Large intestine (tissue), 3 donors: ENCODE measurements around the gene CCNB1. TPM values are rescaled to one million over a fixed set of nuclear protein-coding genes. Genes with fewer than 3 reads are reported as not detected.
A peak's percentile ranks its signal among the peaks of the same experiment; 100 is the strongest.
"Not testable (repeated sequence)": the region's sequence is repeated elsewhere in the genome, so short reads cannot be mapped to it uniquely, and the experiment has no call there.

Experiments used
- DNase-seq, 2 donors: peaks; one replicate each; pipeline versions ENCODE4 v3.0.0 to v3.0.0-alpha.2; 2013
- H3K27ac ChIP-seq: one replicate; pipeline ENCODE4 v1.5.1; 2013; ENCODE audit warnings: low read length
- H3K27me3 ChIP-seq: 2 replicates; pipeline ENCODE4 v1.6.1; 2013; ENCODE audit warnings: low read length; ENCODE audit not compliant: control insufficient read depth, insufficient read depth
- H3K36me3 ChIP-seq: 2 replicates; pipeline ENCODE4 v1.6.1; 2013; ENCODE audit warnings: low read length; ENCODE audit not compliant: control insufficient read depth, insufficient read depth
- H3K4me1 ChIP-seq: one replicate; pipeline ENCODE4 v1.6.1; 2013; ENCODE audit warnings: low read length; ENCODE audit not compliant: control insufficient read depth, insufficient read depth
- H3K4me3 ChIP-seq: one replicate; pipeline ENCODE4 v1.5.1; 2013; ENCODE audit warnings: low read length
- H3K9me3 ChIP-seq: one replicate; pipeline ENCODE4 v1.6.1; 2013; ENCODE audit warnings: mild to moderate bottlenecking, low read depth, low read length, moderate library complexity; ENCODE audit not compliant: control insufficient read depth
- WGBS: methylation state at CpG from one replicate; pipeline ENCODE4 v1.1.5; 2013; ENCODE audit warnings: low lambda C conversion rate; ENCODE audit not compliant: insufficient coverage; 5-methylcytosine and 5-hydroxymethylcytosine counted together
- polyA plus RNA-seq: library from polyadenylated mRNA; unstranded; fragments of 120-200 nt; gene quantifications from one replicate; pipeline ENCODE4 v1.2.1, GENCODE V29; 2013

The CCNB1 gene
- polyA plus RNA-seq, 1 donor: 40.7 TPM

DNA sequence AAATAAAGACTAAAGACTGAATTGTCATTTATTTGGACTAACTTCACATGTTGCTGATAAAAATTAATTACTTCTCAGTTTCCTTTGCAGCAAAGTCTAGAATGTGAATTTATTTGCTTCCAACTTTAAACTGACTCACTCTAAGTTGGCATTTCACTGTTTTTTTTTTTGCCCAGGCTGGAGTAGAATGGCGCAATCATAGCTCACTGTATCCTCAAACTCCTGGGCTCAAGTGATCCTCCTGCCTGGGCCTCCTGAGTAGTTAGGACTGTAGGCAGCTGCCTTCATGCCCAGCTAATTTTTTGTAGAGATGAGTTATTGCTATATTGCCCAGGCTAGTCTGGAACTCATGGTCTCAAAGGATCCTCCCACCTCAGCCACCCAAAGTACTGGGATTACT lies 3.5 kb downstream of the CCNB1 start:
- Histone ChIP-seq H3K4me1 (peaks cover 7% of the 10 kb centered on the region), H3K27me3 (no peaks in the 10 kb centered on the region), H3K27ac (no peak overlapping the region), H3K36me3 (peaks cover 23% of the 10 kb centered on the region), H3K4me3 (no peak overlapping the region), H3K9me3 (no peaks in the 10 kb centered on the region)
- DNase-seq: no peak
- WGBS: no CpG with 5 or more reads among the region's 1 CpG

DNA sequence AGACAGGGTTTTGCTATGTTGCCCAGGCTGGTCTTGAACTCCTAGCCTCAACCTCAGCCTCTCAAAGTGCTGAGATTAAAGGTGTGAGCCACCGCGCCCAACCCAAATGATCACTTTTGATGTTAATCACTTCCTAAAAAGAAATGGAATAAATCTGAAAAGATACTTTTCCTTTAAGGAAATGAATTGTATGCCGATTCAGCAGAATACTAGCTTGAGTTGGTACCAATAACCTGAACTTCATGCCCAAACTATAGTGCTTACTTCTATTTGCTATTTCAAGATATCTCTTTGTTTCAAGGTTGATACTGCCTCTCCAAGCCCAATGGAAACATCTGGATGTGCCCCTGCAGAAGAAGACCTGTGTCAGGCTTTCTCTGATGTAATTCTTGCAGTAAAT lies 4.0 kb downstream of the CCNB1 start:
- peaks cover 26% of the 10 kb centered on the region for H3K36me3 ChIP-seq
- H3K27me3 ChIP-seq: no peaks in the 10 kb centered on the region
- no peak for DNase-seq
- no CpG with 5 or more reads among the region's 3 CpGs for WGBS
- H3K27ac ChIP-seq: no peak overlapping the region
- H3K4me1 ChIP-seq: peaks cover 7% of the 10 kb centered on the region
- no peak overlapping the region for H3K4me3 ChIP-seq
- H3K9me3 ChIP-seq: no peaks in the 10 kb centered on the region

DNA sequence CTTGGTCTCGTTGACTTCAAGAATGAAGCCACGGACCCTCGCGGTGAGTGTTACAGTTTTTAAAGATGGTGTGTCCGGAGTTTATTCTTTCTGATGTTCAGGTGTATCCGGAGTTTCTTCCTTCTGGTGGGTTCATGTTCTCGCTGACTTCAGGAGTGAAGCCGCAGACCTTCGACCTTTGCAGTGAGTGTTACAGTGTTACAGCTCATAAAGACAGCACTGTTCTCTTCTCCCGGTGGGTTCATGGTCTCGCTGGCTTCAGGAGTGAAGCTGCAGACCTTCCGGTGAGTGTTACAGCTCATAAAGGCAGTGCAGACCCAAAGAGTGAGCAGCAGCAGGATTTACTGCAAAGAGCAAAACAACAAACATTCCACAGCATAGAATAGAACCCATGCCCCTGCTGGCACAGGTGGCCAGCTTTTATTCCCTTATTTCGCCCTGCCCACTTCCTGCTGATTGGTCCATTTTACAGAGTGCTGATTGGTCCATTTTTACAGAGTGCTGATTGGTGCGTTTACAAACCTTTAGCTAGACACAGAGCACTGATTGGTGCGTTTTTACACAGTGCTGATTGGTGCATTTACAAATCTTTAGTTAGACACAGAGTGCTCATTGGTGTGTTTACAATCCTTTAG lies 14.8 kb downstream of the CCNB1 start:
- not testable (repeated sequence) for DNase-seq, H3K27ac ChIP-seq, H3K4me3 ChIP-seq, H3K9me3 ChIP-seq, H3K27me3 ChIP-seq, H3K4me1 ChIP-seq, H3K36me3 ChIP-seq
- WGBS: 100% methylated on average over 2 of the region's 15 CpGs

DNA sequence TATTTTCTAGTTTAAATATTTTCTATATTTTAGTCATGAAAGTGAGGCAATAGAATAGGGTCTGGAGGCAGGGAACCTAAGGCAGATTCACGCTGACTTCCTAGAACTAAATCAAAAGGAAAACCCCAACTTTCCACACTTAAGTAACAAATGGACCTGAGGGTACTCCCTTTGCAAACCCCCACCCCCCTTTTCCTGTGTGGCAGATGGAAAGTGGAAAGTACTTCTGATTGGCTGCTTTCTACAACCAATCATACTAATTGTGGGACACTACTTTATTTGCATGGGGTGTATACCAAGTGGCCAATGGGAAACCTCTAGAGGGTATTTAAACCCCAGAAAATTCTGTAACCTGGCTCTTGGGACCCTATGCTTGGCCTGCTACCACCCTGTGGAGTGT lies 17.7 kb downstream of the CCNB1 start:
- Histone ChIP-seq H3K36me3 (no peaks in the 10 kb centered on the region), H3K27me3 (no peaks in the 10 kb centered on the region), H3K4me1 (peaks cover 3% of the 10 kb centered on the region), H3K9me3 (no peaks in the 10 kb centered on the region), H3K27ac (no peak overlapping the region), H3K4me3 (no peak overlapping the region)
- DNase-seq: no peak
- no CpG with 5 or more reads among the region's 1 CpG for WGBS

DNA sequence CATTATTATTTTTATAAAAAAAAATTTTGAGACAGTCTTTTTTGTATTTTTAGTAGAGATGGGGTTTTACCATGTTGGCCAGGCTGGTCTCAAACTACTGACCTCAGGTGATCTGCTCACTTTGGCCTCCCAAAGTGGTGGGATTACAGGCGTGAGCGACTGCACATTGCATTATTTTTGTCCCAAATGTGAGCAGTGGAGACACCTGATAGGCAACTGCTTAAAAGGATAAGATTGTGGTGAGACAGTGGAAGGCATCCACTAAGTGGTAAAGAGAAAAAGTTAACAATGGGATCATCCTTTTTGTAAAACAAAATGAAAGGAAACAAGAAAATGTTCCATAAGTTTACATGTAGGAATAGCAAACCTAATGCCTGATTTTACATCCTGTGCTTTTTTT lies 20.4 kb downstream of the CCNB1 start:
- Histone ChIP-seq H3K27ac (no peak overlapping the region), H3K36me3 (no peaks in the 10 kb centered on the region), H3K4me3 (no peak overlapping the region), H3K4me1 (peaks cover 3% of the 10 kb centered on the region), H3K27me3 (no peaks in the 10 kb centered on the region), H3K9me3 (no peaks in the 10 kb centered on the region)
- DNase-seq: no peak
- no CpG with 5 or more reads among the region's 2 CpGs for WGBS

DNA sequence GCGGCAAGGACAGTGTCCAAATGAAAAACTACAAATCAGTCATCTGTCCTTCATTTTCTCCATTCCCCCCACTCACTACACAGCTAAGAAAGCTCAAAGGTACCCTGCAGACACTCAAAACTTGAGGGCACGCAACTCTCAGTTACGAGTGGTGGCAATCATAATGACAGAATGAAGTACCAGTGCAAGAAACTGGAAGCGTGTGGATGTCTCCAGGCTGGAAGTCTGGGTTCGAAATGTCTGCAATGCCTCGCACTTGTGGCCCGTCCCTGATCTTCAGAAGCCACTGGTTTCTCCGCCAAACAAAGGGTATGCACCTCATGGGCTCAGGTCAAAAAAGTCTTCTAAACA lies 21.8 kb downstream of the CCNB1 start:
- DNase-seq: no peak
- H3K4me1 ChIP-seq: peaks cover 3% of the 10 kb centered on the region
- peak overlapping the region; percentile 68 for H3K27ac ChIP-seq
- H3K36me3 ChIP-seq: peaks cover 2% of the 10 kb centered on the region
- no CpG with 5 or more reads among the region's 8 CpGs for WGBS
- peak overlapping the region; percentile 61 for H3K4me3 ChIP-seq
- no peaks in the 10 kb centered on the region for H3K27me3 ChIP-seq
- H3K9me3 ChIP-seq: no peaks in the 10 kb centered on the region

DNA sequence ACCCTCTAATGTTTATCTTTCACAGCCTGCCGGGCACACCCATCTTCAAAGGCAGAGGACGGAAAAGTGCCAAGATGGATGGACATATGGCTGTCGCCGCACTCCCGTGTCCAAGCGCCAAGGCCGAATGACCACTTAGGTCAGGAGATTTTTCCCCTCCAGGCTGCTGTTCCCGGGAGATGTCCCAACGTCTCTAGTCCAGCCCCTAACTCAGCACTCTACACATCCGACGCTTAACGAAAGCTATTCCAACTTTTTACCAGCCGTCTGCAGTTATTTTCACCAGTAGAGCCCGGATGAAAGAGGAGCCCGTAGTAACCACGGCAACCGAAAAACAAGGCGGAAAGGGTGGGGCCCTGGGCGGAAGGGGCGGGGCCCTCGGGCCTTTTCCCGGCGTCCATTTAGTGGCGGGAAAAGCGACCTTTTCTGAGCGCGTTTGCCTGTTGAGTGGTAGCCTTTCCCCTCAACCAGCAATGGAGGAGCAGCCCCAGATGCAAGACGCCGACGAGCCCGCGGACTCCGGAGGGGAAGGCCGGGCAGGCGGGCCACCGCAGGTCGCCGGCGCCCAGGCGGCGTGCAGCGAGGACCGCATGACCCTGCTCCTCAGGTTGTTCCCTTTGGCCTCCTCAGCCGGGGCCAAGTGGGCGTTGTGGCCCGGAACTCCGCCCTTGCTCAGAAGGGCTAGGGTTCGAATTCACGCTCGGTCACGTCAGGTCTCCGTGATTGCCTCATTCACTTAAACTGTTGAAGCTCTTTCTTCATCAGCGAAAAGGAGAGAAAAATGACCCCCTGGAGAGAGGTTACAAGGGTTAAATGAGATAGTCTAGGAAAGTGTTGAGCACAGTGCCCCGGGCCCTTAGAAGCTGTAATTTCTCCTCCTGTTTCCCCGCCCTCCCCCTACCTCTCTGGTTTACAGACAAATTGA lies 22.5 kb downstream of the CCNB1 start, which contains the start of gene CENPH:
TSS of gene CENPH (plus strand) at position 422 of the 925 bp plus-strand sequence. CDS start at position 474, 52 bp downstream.
- Histone ChIP-seq H3K27ac (peak within 1 kb of the TSS; percentile 68), H3K4me1 (peaks cover 3% of the 10 kb centered on the region), H3K27me3 (no peaks in the 10 kb centered on the region), H3K4me3 (peak within 1 kb of the TSS; percentile 61), H3K36me3 (peaks cover 2% of the 10 kb centered on the region), H3K9me3 (no peaks in the 10 kb centered on the region)
- no CpG with 5 or more reads among the region's 55 CpGs for WGBS
- DNase-seq: peak; percentile 83 to 92

DNA sequence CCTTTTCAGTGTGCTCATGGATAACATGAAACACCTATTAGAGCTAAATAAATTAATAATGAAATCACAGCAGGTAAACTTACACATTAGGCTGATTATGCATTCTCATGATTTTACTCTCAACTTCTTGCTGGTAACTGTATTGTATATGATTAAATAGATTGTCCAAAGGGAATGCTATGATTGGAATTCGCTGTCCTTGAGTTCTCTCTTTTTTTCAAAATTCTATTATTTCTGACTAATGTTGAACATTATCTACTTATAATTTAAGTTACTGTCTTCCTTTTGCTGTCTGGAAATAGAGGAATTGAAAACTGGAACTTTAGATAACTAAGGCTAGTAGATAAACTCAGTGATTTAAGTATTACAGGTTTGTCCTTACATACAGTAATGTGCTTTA lies 35.5 kb downstream of the CCNB1 start:
- Histone ChIP-seq H3K27ac (no peak overlapping the region), H3K4me1 (no peaks in the 10 kb centered on the region), H3K9me3 (no peaks in the 10 kb centered on the region), H3K36me3 (peaks cover 4% of the 10 kb centered on the region), H3K27me3 (no peaks in the 10 kb centered on the region), H3K4me3 (no peak overlapping the region)
- WGBS: 100% methylated on average over 1 of the region's 1 CpG
- no peak for DNase-seq

DNA sequence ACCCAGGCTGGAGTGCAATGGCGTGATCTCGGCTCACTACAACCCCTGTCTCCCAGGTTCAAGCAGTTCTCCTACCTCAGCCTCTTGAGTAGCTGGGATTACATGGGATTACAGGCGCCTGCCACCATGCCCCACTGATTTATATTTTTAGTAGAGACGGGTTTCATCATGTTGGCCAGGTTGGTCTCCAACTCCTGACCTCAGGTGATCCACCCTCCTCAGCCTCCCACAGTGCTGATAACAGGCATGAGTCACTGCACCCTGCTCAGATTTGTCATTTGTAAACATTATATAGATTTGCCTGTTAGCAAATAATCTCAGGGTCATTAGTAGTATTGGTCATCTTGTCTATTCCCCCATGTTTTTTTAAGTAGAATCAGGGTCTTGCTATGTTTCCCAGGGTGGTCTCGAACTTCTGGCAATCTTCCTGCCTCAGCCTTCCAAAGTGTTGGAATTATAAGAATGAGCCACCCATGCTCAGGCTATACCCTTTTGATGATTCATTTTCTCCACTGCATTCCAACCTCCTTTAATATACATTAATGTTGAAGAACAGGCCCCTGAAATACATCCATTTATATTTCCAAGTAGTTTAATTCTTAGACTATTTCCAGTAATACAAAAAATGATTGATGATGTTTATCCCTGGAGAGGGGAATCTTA lies 39.7 kb downstream of the CCNB1 start:
- no peak for DNase-seq
- no peaks in the 10 kb centered on the region for H3K9me3 ChIP-seq
- no peaks in the 10 kb centered on the region for H3K4me1 ChIP-seq
- H3K27ac ChIP-seq: no peak overlapping the region
- H3K27me3 ChIP-seq: no peaks in the 10 kb centered on the region
- H3K36me3 ChIP-seq: no peaks in the 10 kb centered on the region
- 100% methylated on average over 1 of the region's 5 CpGs for WGBS
- no peak overlapping the region for H3K4me3 ChIP-seq

DNA sequence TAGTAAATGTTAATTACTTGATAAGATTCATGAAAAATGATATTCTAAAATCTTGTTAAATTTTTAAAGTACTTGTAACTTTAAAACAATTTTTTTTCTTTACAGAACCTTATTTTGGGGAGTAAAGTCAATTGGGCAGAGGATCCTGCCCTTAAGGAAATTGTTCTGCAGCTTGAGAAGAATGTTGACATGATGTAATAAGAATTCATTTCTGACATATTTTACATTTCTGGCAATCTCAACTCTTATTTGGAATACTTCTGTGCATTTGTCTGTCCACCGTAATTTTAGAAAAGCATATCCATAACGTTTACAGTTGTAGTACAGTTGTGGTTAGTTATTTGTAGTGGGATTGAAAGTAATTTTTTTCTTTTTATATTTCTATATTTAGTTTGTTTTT lies 42.7 kb downstream of the CCNB1 start:
- WGBS: 93% methylated on average over 2 of the region's 2 CpGs
- H3K27ac ChIP-seq: no peak overlapping the region
- no peaks in the 10 kb centered on the region for H3K27me3 ChIP-seq
- H3K36me3 ChIP-seq: no peaks in the 10 kb centered on the region
- DNase-seq: no peak
- H3K4me1 ChIP-seq: no peaks in the 10 kb centered on the region
- H3K4me3 ChIP-seq: no peak overlapping the region
- H3K9me3 ChIP-seq: no peaks in the 10 kb centered on the region
